H9 (cell line): ENCODE measurements around the gene CUEDC1. TPM values are rescaled to one million over a fixed set of nuclear protein-coding genes. Genes with fewer than 3 reads are reported as not detected.

ENCODE experiments used
- DNase-seq: peaks from one replicate; pipeline ENCODE4 v3.0.0-alpha.2; 2017
- H2AFZ ChIP-seq: one replicate; pipeline ENCODE4 v1.6.1; 2013; ENCODE audit warnings: mild to moderate bottlenecking, low read length, control low read depth, moderate library complexity
- H2AK5ac ChIP-seq: 2 replicates; pipeline ENCODE4 v1.6.1; 2013; ENCODE audit warnings: low read length, control low read depth, mixed read lengths; ENCODE audit not compliant: insufficient read length
- H2BK120ac ChIP-seq: one replicate; pipeline ENCODE4 v1.6.1; 2013; ENCODE audit warnings: low read depth, mild to moderate bottlenecking, low read length, control low read depth, inconsistent platforms; ENCODE audit not compliant: poor library complexity, severe bottlenecking
- H2BK12ac ChIP-seq: 2 replicates; pipeline ENCODE4 v1.6.1; 2013; ENCODE audit warnings: low read length, control low read depth, mixed read lengths, low read depth; ENCODE audit not compliant: insufficient read length
- H2BK15ac ChIP-seq: 2 replicates; pipeline ENCODE4 v1.6.1; 2013; ENCODE audit warnings: low read depth, low read length, control low read depth
- H2BK20ac ChIP-seq: one replicate; pipeline ENCODE4 v1.6.1; 2013; ENCODE audit warnings: low read depth, mild to moderate bottlenecking, low read length, control low read depth, inconsistent platforms; ENCODE audit not compliant: poor library complexity, severe bottlenecking
- H2BK5ac ChIP-seq: 2 replicates; pipeline ENCODE4 v1.6.1; 2013; ENCODE audit warnings: low read length, control low read depth, mixed read lengths; ENCODE audit not compliant: insufficient read length
- H3K14ac ChIP-seq: 2 replicates; pipeline ENCODE4 v1.6.1; 2013; ENCODE audit warnings: low read length, control low read depth; ENCODE audit not compliant: insufficient read depth
- H3K18ac ChIP-seq: 2 replicates; pipeline ENCODE4 v1.6.1; 2013; ENCODE audit warnings: low read depth, mild to moderate bottlenecking, mixed read lengths, low read length, control low read depth; ENCODE audit not compliant: insufficient read length
- H3K23ac ChIP-seq: 2 replicates; pipeline ENCODE4 v1.6.1; 2013; ENCODE audit warnings: low read length, control low read depth, mixed read lengths, low read depth; ENCODE audit not compliant: insufficient read length
- H3K23me2 ChIP-seq: 2 replicates; pipeline ENCODE4 v1.6.1; 2013; ENCODE audit warnings: low read depth, mild to moderate bottlenecking, mixed read lengths, low read length, control low read depth; ENCODE audit not compliant: insufficient read length, poor library complexity, severe bottlenecking
- H3K27ac ChIP-seq: 2 replicates; pipeline ENCODE4 v1.5.1; 2013; ENCODE audit warnings: low read length, control low read depth, mixed read lengths, low read depth; ENCODE audit not compliant: insufficient read length
- H3K27me3 ChIP-seq: 2 replicates; pipeline ENCODE4 v1.6.1; 2013; ENCODE audit warnings: low read length, control low read depth, inconsistent platforms; ENCODE audit not compliant: insufficient read depth
- H3K4ac ChIP-seq: 2 replicates; pipeline ENCODE4 v1.6.1; 2013; ENCODE audit warnings: low read depth, mild to moderate bottlenecking, control low read depth, inconsistent platforms, low read length, moderate library complexity
- H3K4me1 ChIP-seq: 2 replicates; pipeline ENCODE4 v1.6.1; 2013; ENCODE audit warnings: low read length, control low read depth, inconsistent platforms; ENCODE audit not compliant: insufficient read depth
- H3K4me2 ChIP-seq: 2 replicates; pipeline ENCODE4 v1.6.1; 2013; ENCODE audit warnings: low read length, control low read depth, mixed read lengths; ENCODE audit not compliant: insufficient read length, insufficient read depth
- H3K56ac ChIP-seq: 2 replicates; pipeline ENCODE4 v1.6.1; 2013; ENCODE audit warnings: low read depth, mild to moderate bottlenecking, mixed read lengths, low read length, control low read depth; ENCODE audit not compliant: insufficient read length
- H3K79me1 ChIP-seq: 2 replicates; pipeline ENCODE4 v1.6.1; 2013; ENCODE audit warnings: low read depth, mild to moderate bottlenecking, moderate library complexity, low read length, control low read depth, inconsistent platforms; ENCODE audit not compliant: insufficient read depth, poor library complexity, severe bottlenecking
- H3K79me2 ChIP-seq: 2 replicates; pipeline ENCODE4 v1.6.1; 2013; ENCODE audit warnings: low read length, control low read depth, inconsistent platforms; ENCODE audit not compliant: insufficient read depth
- H3K9ac ChIP-seq: 2 replicates; pipeline ENCODE4 v1.6.1; 2013; ENCODE audit warnings: low read length, control low read depth, mixed read lengths; ENCODE audit not compliant: insufficient read length; ENCODE audit errors: extremely low read depth
- H3K9me3 ChIP-seq: one replicate; pipeline ENCODE4 v1.6.1; 2013; ENCODE audit warnings: low read depth, low read length, inconsistent platforms; ENCODE audit not compliant: control insufficient read depth
- H3T11ph ChIP-seq: one replicate; pipeline ENCODE4 v1.6.1; 2013; ENCODE audit warnings: mild to moderate bottlenecking, low read length, control low read depth, inconsistent platforms
- H4K20me1 ChIP-seq: one replicate; pipeline ENCODE4 v1.6.1; 2013; ENCODE audit not compliant: control insufficient read depth, insufficient read length, insufficient read depth
- H4K5ac ChIP-seq: 2 replicates; pipeline ENCODE4 v1.6.1; 2013; ENCODE audit warnings: low read depth, mild to moderate bottlenecking, mixed read lengths, low read length, control low read depth; ENCODE audit not compliant: insufficient read length
- H4K8ac ChIP-seq: replicated peaks from 2 replicates; pipeline ENCODE4 v1.6.1; 2013; ENCODE audit warnings: low read length, control low read depth, mixed read lengths, low read depth; ENCODE audit not compliant: insufficient read length
- H4K91ac ChIP-seq: 2 replicates; pipeline ENCODE4 v1.6.1; 2013; ENCODE audit warnings: low read depth, mild to moderate bottlenecking, moderate library complexity, mixed read lengths, low read length, control low read depth; ENCODE audit not compliant: insufficient read length
- H3K27ac Mint-ChIP-seq, 3 experiments: 2 replicates in 2 of 3; 3 replicates in 1 of 3; pipeline ENCODE4 v1.8.0; 2020 to 2021; ENCODE audit warnings: mixed read lengths in 3 of 3, mild to moderate bottlenecking in 1 of 3, moderate library complexity in 1 of 3
- H3K27me3 Mint-ChIP-seq: 2 replicates; pipeline ENCODE4 v1.8.0; 2021; ENCODE audit warnings: low read depth, mild to moderate bottlenecking, moderate library complexity, mixed read lengths
- H3K36me3 Mint-ChIP-seq, 3 experiments: 2 replicates in 2 of 3; 3 replicates in 1 of 3; pipeline ENCODE4 v1.8.0; 2020 to 2021; ENCODE audit warnings: low read depth in 3 of 3, mixed read lengths in 3 of 3; ENCODE audit not compliant: insufficient read depth in 1 of 3
- H3K4me1 Mint-ChIP-seq, 2 experiments: 2 replicates each; pipeline ENCODE4 v1.8.0; 2020; ENCODE audit warnings: mixed read lengths in 2 of 2
- H3K4me3 Mint-ChIP-seq, 2 experiments: 2 replicates in 1 of 2; 3 replicates in 1 of 2; pipeline ENCODE4 v1.8.0; 2020 to 2021; ENCODE audit warnings: mild to moderate bottlenecking in 2 of 2, mixed read lengths in 2 of 2, moderate library complexity in 1 of 2
- H3K9me3 Mint-ChIP-seq, 2 experiments: 2 replicates in 1 of 2; 3 replicates in 1 of 2; pipeline ENCODE4 v1.8.0; 2020; ENCODE audit warnings: mild to moderate bottlenecking in 2 of 2, mixed read lengths in 2 of 2, moderate library complexity in 1 of 2
- CTCF ChIP-seq: fragments of 200-600 bp; sonication (generic); conservative IDR thresholded peaks from 3 replicates; pipeline ENCODE4 v1.8.0; 2021; ENCODE audit warnings: antibody characterized with exemption, mild to moderate bottlenecking
- WGBS: extraction: QIAGEN DNeasy Blood & Tissue Kit; methylation state at CpG from one replicate; pipeline ENCODE4 v1.1.7; 2013; ENCODE audit warnings: missing lambda C conversion rate, low lambda C conversion rate, mixed read lengths; ENCODE audit not compliant: insufficient read length; ENCODE audit errors: extremely low coverage; 5-methylcytosine and 5-hydroxymethylcytosine counted together
- total RNA-seq: library from RNA; stranded (reverse); gene quantifications from 2 replicates; pipeline ENCODE4 v1.2.1, GENCODE V29; 2021

Gene CUEDC1
- total RNA-seq, 1 experiment from 2014 or later = 7.3 TPM

GRCh38 chr17:57941384-57942370 is 13.5 kb downstream of the CUEDC1 start:
- DNase-seq = no peak
- no peak overlapping the region for H3K4me2 ChIP-seq
- no peaks in the 10 kb centered on the region for H3K9me3 ChIP-seq
- no peak overlapping the region for H2AFZ ChIP-seq
- 0 out of 2 replicates have a peak, but pooled peaks cover 2% of the 10 kb centered on the region for H3K4me1 ChIP-seq
- no peaks in the 10 kb centered on the region for H3K79me1 ChIP-seq
- no peak overlapping the region for H2AK5ac ChIP-seq
- no peak overlapping the region for H3K4ac ChIP-seq
- no peak for TF ChIP-seq CTCF
- peaks cover 22 to 24% of the 10 kb centered on the region in 2 experiments for H3K4me1 Mint-ChIP-seq
- H3K27me3 Mint-ChIP-seq = no peaks in the 10 kb centered on the region
- H3K4me3 Mint-ChIP-seq = no peak overlapping the region
- H3K36me3 Mint-ChIP-seq = no peaks in the 10 kb centered on the region
- H2BK15ac ChIP-seq = no peak overlapping the region
- H4K91ac ChIP-seq = no peak overlapping the region
- no peak overlapping the region for H3K18ac ChIP-seq
- no peak overlapping the region for H3K9ac ChIP-seq
- H3K27ac Mint-ChIP-seq = no peak overlapping the region; a peak in 1 of 7 replicates
- no peak overlapping the region for H2BK120ac ChIP-seq
- no peaks in the 10 kb centered on the region for H3K23me2 ChIP-seq
- H4K20me1 ChIP-seq = peaks cover 2% of the 10 kb centered on the region
- H3K9me3 Mint-ChIP-seq = no peaks in the 10 kb centered on the region
- no peak overlapping the region for H3K23ac ChIP-seq
- no peak overlapping the region for H2BK20ac ChIP-seq
- H3T11ph ChIP-seq = no peak overlapping the region
- H3K56ac ChIP-seq = no peak overlapping the region
- H3K27ac ChIP-seq = no peak overlapping the region
- no peak overlapping the region for H4K5ac ChIP-seq
- no CpG with 5 or more reads among the region's 10 CpGs for WGBS
- no peaks in the 10 kb centered on the region for H3K79me2 ChIP-seq
- H4K8ac ChIP-seq = no peak overlapping the region
- no peak overlapping the region for H3K14ac ChIP-seq
- H3K27me3 ChIP-seq = no peaks in the 10 kb centered on the region
- H2BK12ac ChIP-seq = no peak overlapping the region
- no peak overlapping the region for H2BK5ac ChIP-seq
